ENCODE data around the gene ZNF579. TPM values are rescaled to one million over a fixed set of nuclear protein-coding genes. Genes with fewer than 3 reads are reported as not detected.
A peak's percentile ranks its signal among the peaks of the same experiment; 100 is the strongest.

Gene ZNF579
- total and polyA plus RNA-seq, 2 of the 13 experiments (the other 11 are each of a cell fraction or from before 2014, with no cell fraction given), result 2.1 to 2.9 TPM

- TF ChIP-seq ZBTB2 (CRISPR knock-in tag; IDR thresholded peaks at IDR 0.05; ENCODE audit: low read depth), result 0 out of 2 replicates have a peak, but pooled peaks have one; percentile 14
- no peak for TF ChIP-seq SP4 (CRISPR knock-in tag; IDR thresholded peaks at IDR 0.05)
- no peak for TF ChIP-seq ZNF547 (CRISPR knock-in tag; IDR thresholded peaks at IDR 0.05)
- TF ChIP-seq AHDC1 (CRISPR knock-in tag; IDR thresholded peaks at IDR 0.05; ENCODE audit: borderline replicate concordance), result no peak
- TF ChIP-seq TMF1 (CRISPR knock-in tag; IDR thresholded peaks at IDR 0.05; ENCODE audit: low read depth), result no peak
- no peak for TF ChIP-seq NFYC (CRISPR knock-in tag; IDR thresholded peaks at IDR 0.05)
- peak; percentile 35; the same call in 1 of the 2 replicates for TF ChIP-seq KDM5B (CRISPR knock-in tag; IDR thresholded peaks at IDR 0.05; ENCODE audit: borderline replicate concordance)
- TF ChIP-seq NCOA5 (CRISPR knock-in tag; IDR thresholded peaks at IDR 0.05), result no peak
- no peak for TF ChIP-seq CEBPG (CRISPR knock-in tag; IDR thresholded peaks at IDR 0.05)
- 0 out of 2 replicates have a peak, but pooled peaks have one; percentile 23 for TF ChIP-seq ARNT2 (CRISPR knock-in tag; IDR thresholded peaks at IDR 0.05; ENCODE audit: low read depth)
- TF ChIP-seq DDIT3 (CRISPR knock-in tag; IDR thresholded peaks at IDR 0.05), result no peak
- 0 out of 2 replicates have a peak, but pooled peaks have one; percentile 27 for TF ChIP-seq MIER3 (CRISPR knock-in tag; IDR thresholded peaks at IDR 0.05; ENCODE audit: borderline replicate concordance)
- TF ChIP-seq RORA (CRISPR knock-in tag; IDR thresholded peaks at IDR 0.05), result no peak
- no peak for TF ChIP-seq ZNF597 (CRISPR knock-in tag; IDR thresholded peaks at IDR 0.05)
- no peak for TF ChIP-seq HIC2 (CRISPR knock-in tag; IDR thresholded peaks at IDR 0.05; ENCODE audit: low read depth)
- no peak for TF ChIP-seq RFX1 (IDR thresholded peaks at IDR 0.05)
- TF ChIP-seq CREM (IDR thresholded peaks at IDR 0.05), result no peak
- no peak for TF ChIP-seq CREM (CRISPR knock-in tag; IDR thresholded peaks at IDR 0.05)
- TF ChIP-seq ZFY (CRISPR knock-in tag; IDR thresholded peaks at IDR 0.05), result peak; percentile 59
- no peak for TF ChIP-seq SIX4 (CRISPR knock-in tag; IDR thresholded peaks at IDR 0.05)
Measured at GRCh38 chr19:55605637-55606470, 25.2 kb upstream of the ZNF579 start, which contains the start of gene ZNF865 (continued).
